Activated CD8-positive, alpha-beta T cell treated with anti-CD3 and anti-CD28 coated beads for 36 hours (primary cell): ENCODE data around the gene RNH1. TPM values are rescaled to one million over a fixed set of nuclear protein-coding genes. Genes with fewer than 3 reads are reported as not detected.

Experiments
- ATAC-seq: fragments of 200-7000 bp; cut with Tn5 transposase; one replicate; pipeline ENCODE4 v1.10.0; 2021; ENCODE audit warnings: mild to moderate bottlenecking, moderate library complexity
- CTCF ChIA-PET: fragments of 350-600 bp; sonication (Branson Sonifier 250); formaldehyde crosslinking; loops from one replicate; lab custom pipeline; 2021; ENCODE audit warnings: antibody characterized with exemption; lab: Charles Lee
- POLR2A ChIA-PET: fragments of 350-600 bp; sonication (Branson Sonifier 250); formaldehyde crosslinking; loops from one replicate; lab custom pipeline; 2021; ENCODE audit warnings: antibody characterized with exemption; lab: Charles Lee
- DNase-seq: peaks from one replicate; pipeline ENCODE4 v3.0.0-alpha.2; 2020
- H3K27ac Mint-ChIP-seq: one replicate; pipeline ENCODE4 v1.8.0; 2021; ENCODE audit warnings: mild to moderate bottlenecking, mixed read lengths
- H3K27me3 Mint-ChIP-seq: one replicate; pipeline ENCODE4 v1.8.0; 2021; ENCODE audit warnings: mixed read lengths
- H3K36me3 Mint-ChIP-seq: one replicate; pipeline ENCODE4 v1.8.0; 2021; ENCODE audit warnings: low read depth, mixed read lengths
- H3K4me1 Mint-ChIP-seq: one replicate; pipeline ENCODE4 v1.8.0; 2021; ENCODE audit warnings: low read depth, mixed read lengths
- H3K4me3 Mint-ChIP-seq: one replicate; pipeline ENCODE4 v1.8.0; 2021; ENCODE audit warnings: mild to moderate bottlenecking, moderate library complexity, mixed read lengths
- H3K9me3 Mint-ChIP-seq: one replicate; pipeline ENCODE4 v1.8.0; 2021; ENCODE audit warnings: mixed read lengths
- intact Hi-C: fragments of 100-400 bp; cut with micrococcal nuclease; formaldehyde crosslinking; loops from one replicate; pipeline ENCODE4 v1.10.0; 2022
- total RNA-seq, 2 experiments: library from RNA; stranded (reverse); gene quantifications; one replicate each; pipeline ENCODE4 v1.2.3, GENCODE V29; 2021
- TF ChIP-seq, protein P1 (sequence below): fragments of 200-600 bp; IDR thresholded peaks from one replicate; pipeline ENCODE4 v1.8.0; 2022; ENCODE audit warnings: antibody characterized with exemption, mild to moderate bottlenecking

RNH1 gene
- total RNA-seq, 2 experiments from 2014 or later = 105 to 110 TPM

DNA sequence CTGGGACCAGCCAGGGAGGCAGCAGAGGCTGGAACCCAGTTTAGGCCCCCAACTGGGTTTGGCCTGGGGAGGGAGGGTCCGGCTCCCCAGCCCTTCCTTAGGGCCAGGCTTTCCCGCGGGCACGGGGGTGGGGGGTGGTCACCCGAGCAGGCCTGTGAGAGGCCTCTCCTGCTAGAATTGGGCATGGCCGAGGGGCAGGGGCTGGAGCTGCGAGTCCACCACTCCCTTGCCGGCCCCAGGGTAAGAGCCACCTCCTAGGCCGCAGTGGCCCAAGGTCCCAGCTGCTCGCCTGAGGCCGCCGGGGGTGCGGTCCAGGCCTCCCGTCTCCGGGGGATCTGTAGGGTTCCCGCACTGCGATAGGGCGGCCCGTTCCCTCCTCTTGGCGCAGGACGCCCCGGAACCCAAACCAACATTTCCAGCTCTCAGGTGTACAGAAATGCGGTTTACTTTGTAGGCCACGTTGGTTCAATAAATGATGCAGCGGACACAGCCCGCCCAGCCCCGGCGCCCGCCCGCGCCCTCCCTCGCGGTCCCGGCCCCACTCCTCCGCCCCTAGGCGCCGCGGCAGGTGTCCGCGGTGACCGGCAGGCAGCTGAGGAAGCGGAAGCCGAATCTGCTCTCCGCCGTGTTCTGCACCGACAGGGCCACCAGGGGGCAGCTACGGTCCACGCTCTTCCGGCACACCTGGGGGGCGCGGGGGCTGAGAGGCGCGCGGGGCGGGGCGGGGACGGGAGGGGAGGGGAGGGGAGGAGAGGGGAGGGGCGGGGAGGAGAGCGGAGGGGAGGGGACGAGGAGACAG lies 47.6 kb upstream of the RNH1 start:
- peak overlapping the region; percentile 10 for H3K4me3 Mint-ChIP-seq
- H3K27me3 Mint-ChIP-seq = peaks cover 2% of the 10 kb centered on the region
- intact Hi-C loops = loop anchor here (5.0 kb wide), 1 partner anchor 173 kb away; no protein-coding TSS in a partner anchor
- H3K36me3 Mint-ChIP-seq = no peaks in the 10 kb centered on the region
- H3K27ac Mint-ChIP-seq = no peak overlapping the region
- ChIA-PET POLR2A (interaction anchor here (0.6 to 1.8 kb wide), 5 partner anchors 22 to 171 kb away, joined by 3 to 6 read pairs (median 4); no protein-coding TSS in a partner anchor), CTCF (interaction anchor here (0.6 to 4.2 kb wide), 21 partner anchors 9 to 212 kb away, joined by 3 to 73 read pairs (median 4); partner anchors contain the start of genes HRAS and SCT)
- peaks cover 2% of the 10 kb centered on the region for H3K4me1 Mint-ChIP-seq
- ATAC-seq (peak; percentile 86), DNase-seq (peak; percentile 79)
- TF ChIP-seq, protein P1, sequence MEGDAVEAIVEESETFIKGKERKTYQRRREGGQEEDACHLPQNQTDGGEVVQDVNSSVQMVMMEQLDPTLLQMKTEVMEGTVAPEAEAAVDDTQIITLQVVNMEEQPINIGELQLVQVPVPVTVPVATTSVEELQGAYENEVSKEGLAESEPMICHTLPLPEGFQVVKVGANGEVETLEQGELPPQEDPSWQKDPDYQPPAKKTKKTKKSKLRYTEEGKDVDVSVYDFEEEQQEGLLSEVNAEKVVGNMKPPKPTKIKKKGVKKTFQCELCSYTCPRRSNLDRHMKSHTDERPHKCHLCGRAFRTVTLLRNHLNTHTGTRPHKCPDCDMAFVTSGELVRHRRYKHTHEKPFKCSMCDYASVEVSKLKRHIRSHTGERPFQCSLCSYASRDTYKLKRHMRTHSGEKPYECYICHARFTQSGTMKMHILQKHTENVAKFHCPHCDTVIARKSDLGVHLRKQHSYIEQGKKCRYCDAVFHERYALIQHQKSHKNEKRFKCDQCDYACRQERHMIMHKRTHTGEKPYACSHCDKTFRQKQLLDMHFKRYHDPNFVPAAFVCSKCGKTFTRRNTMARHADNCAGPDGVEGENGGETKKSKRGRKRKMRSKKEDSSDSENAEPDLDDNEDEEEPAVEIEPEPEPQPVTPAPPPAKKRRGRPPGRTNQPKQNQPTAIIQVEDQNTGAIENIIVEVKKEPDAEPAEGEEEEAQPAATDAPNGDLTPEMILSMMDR = peak; percentile 49
- no peaks in the 10 kb centered on the region for H3K9me3 Mint-ChIP-seq

DNA sequence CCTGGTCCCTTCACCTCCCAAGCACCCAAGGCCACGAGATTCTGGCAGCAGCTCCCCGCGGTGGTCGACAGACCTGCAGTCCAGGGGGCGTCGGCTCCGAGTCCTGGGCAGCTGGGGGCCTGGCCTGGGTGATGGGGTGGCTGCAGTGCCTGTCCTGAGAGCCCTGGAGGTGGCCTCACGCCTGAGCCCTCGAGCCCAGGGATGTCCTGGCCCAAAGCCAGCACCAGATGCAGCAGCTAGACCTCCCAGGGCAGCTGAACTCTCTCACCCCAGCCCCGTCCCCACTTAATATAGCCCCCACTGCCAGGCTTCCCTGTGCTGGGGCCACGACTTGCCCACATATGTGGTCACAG lies 46.9 kb upstream of the RNH1 start:
- ATAC-seq (no peak), DNase-seq (no peak)
- ChIA-PET CTCF (interaction anchor here (0.9 to 4.2 kb wide), 8 partner anchors 13 to 170 kb away, joined by 3 to 73 read pairs (median 4); no protein-coding TSS in a partner anchor), POLR2A (interaction anchor here (0.8 to 1.8 kb wide), 3 partner anchors 34 to 172 kb away, joined by 3 to 6 read pairs (median 4); no protein-coding TSS in a partner anchor)
- no peaks in the 10 kb centered on the region for H3K36me3 Mint-ChIP-seq
- intact Hi-C loops = no loop called here
- H3K4me3 Mint-ChIP-seq = no peak overlapping the region
- peaks cover 2% of the 10 kb centered on the region for H3K4me1 Mint-ChIP-seq
- no peaks in the 10 kb centered on the region for H3K9me3 Mint-ChIP-seq
- H3K27me3 Mint-ChIP-seq = peaks cover 2% of the 10 kb centered on the region
- no peak overlapping the region for H3K27ac Mint-ChIP-seq
- TF ChIP-seq, protein P1 = no peak

DNA sequence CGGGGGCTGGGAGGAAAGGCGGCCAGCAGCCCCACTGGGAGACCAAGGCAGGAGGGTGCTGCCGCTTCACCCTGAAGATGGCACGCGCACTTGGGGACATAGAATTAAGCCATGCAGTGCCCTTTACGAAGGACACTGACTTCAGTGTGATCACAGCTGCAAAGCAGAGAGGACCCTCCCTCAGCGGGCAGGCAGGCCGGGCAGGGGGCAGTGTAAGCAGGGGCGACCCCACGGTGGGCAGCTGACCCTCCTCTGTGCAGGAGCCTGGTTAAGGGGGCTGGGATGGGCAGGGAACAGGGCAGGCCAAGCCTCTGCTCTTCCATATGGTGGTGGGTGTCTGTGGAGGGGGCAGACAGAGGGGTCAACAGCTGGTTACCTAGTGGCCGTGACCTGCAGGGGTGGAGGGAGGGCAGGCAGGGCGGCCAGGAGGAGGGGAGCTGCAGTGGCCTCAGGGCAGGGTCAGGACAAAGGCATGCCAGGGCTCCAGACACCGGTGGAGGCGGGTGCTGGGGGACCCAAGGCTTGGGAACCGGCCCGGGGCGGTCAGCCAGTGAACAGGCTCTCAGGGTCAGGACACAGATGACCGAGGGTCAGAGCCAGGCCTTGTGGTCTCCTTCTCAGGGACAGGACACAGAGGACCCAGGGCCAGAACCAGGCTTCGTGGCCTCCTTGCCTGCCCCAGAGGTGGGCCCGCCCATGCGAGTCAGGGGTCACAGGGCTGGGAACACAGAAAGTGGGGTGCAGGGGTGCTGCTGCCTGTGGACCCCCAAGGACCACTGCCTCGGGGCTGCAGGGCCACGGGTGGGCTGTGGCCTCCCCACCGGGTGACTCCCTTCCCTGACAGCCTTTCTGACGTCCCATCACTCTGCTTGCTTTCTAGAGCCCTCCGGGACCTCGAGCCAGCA lies 46.3 kb upstream of the RNH1 start:
- CTCF ChIA-PET = interaction anchor here (0.9 to 4.2 kb wide), 4 partner anchors 12 to 173 kb away, joined by 3 to 73 read pairs (median 4); no protein-coding TSS in a partner anchor
- no peak overlapping the region for H3K4me3 Mint-ChIP-seq
- TF ChIP-seq, protein P1 = no peak

GRCh38 chr11:551596-551995 lies 44.6 kb upstream of the RNH1 start:
- peaks cover 2% of the 10 kb centered on the region for H3K27me3 Mint-ChIP-seq
- H3K4me1 Mint-ChIP-seq = peaks cover 2% of the 10 kb centered on the region
- no peaks in the 10 kb centered on the region for H3K9me3 Mint-ChIP-seq
- H3K27ac Mint-ChIP-seq = no peak overlapping the region
- no peaks in the 10 kb centered on the region for H3K36me3 Mint-ChIP-seq
- TF ChIP-seq, protein P1 = no peak
- POLR2A ChIA-PET = interaction anchor here (0.7 to 0.9 kb wide), 3 partner anchors 14 to 59 kb away, joined by 3 to 4 read pairs (median 3); partner anchors contain the start of gene LRRC56
- ATAC-seq = no peak
- no peak for DNase-seq
- CTCF ChIA-PET = interaction anchor here (1.4 kb wide), 1 partner anchor 172 kb away, joined by 4 read pairs; no protein-coding TSS in a partner anchor
- intact Hi-C loops = no loop called here
- H3K4me3 Mint-ChIP-seq = no peak overlapping the region

More for the DNA sequence above, 46.3 kb upstream of the RNH1 start:
- Mint-ChIP-seq H3K27me3 (peaks cover 2% of the 10 kb centered on the region), H3K4me1 (peaks cover 2% of the 10 kb centered on the region), H3K9me3 (no peaks in the 10 kb centered on the region), H3K27ac (no peak overlapping the region), H3K36me3 (no peaks in the 10 kb centered on the region)
- POLR2A ChIA-PET = interaction anchor here (0.8 to 1.3 kb wide), 3 partner anchors 15 to 173 kb away, joined by 3 to 4 read pairs (median 3); no protein-coding TSS in a partner anchor
- intact Hi-C loops = no loop called here
- ATAC-seq = no peak
- DNase-seq = no peak
